Stimulated activated naive CD8-positive, alpha-beta T cell treated with anti-CD3 and anti-CD28 coated beads, Interleukin-15, Interleukin-2, amounts not matched to agents 100 ng/mL and 50 ng/mL, for 24 hours (primary cell): ENCODE measurements around the gene GFOD1.

ENCODE experiments used
- H3K27ac Mint-ChIP-seq: one replicate; pipeline ENCODE4 v1.8.0; 2021; ENCODE audit warnings: mild to moderate bottlenecking, mixed read lengths
- H3K27me3 Mint-ChIP-seq: one replicate; pipeline ENCODE4 v1.8.0; 2021; ENCODE audit warnings: mixed read lengths
- H3K36me3 Mint-ChIP-seq: one replicate; pipeline ENCODE4 v1.8.0; 2021; ENCODE audit warnings: low read depth, mixed read lengths
- H3K4me1 Mint-ChIP-seq: one replicate; pipeline ENCODE4 v1.8.0; 2021; ENCODE audit warnings: low read depth, mixed read lengths
- H3K4me3 Mint-ChIP-seq: one replicate; pipeline ENCODE4 v1.8.0; 2021; ENCODE audit warnings: mild to moderate bottlenecking, mixed read lengths
- H3K9me3 Mint-ChIP-seq: one replicate; pipeline ENCODE4 v1.8.0; 2021; ENCODE audit warnings: mixed read lengths

Gene GFOD1

GRCh38 chr6:13362412-13362811 is 125.0 kb downstream of the GFOD1 start:
- no peak overlapping the region for H3K27ac Mint-ChIP-seq
- no peaks in the 10 kb centered on the region for H3K27me3 Mint-ChIP-seq
- no peak overlapping the region for H3K4me3 Mint-ChIP-seq
- no peaks in the 10 kb centered on the region for H3K9me3 Mint-ChIP-seq
- peaks cover 18% of the 10 kb centered on the region for H3K4me1 Mint-ChIP-seq
- peaks cover 13% of the 10 kb centered on the region for H3K36me3 Mint-ChIP-seq

GRCh38 chr6:13360671-13361540 is 126.5 kb downstream of the GFOD1 start:
- no peaks in the 10 kb centered on the region for H3K27me3 Mint-ChIP-seq
- H3K27ac Mint-ChIP-seq: no peak overlapping the region
- no peaks in the 10 kb centered on the region for H3K9me3 Mint-ChIP-seq
- peaks cover 33% of the 10 kb centered on the region for H3K4me1 Mint-ChIP-seq
- H3K36me3 Mint-ChIP-seq: peaks cover 13% of the 10 kb centered on the region
- no peak overlapping the region for H3K4me3 Mint-ChIP-seq

- no peak overlapping the region for H3K4me3 Mint-ChIP-seq
- no peak overlapping the region for H3K27ac Mint-ChIP-seq
- no peaks in the 10 kb centered on the region for H3K27me3 Mint-ChIP-seq
- no peaks in the 10 kb centered on the region for H3K9me3 Mint-ChIP-seq
- H3K4me1 Mint-ChIP-seq: peaks cover 47% of the 10 kb centered on the region
- H3K36me3 Mint-ChIP-seq: peaks cover 5% of the 10 kb centered on the region
Measured at GRCh38 chr6:13359287-13359686, 128.1 kb downstream of the GFOD1 start.

- H3K4me1 Mint-ChIP-seq: peaks cover 51% of the 10 kb centered on the region
Measured at GRCh38 chr6:13358511-13358910, 128.9 kb downstream of the GFOD1 start.

GRCh38 chr6:13357551-13358075 is 129.8 kb downstream of the GFOD1 start:
- Mint-ChIP-seq H3K4me3 (peak overlapping the region; percentile 5), H3K9me3 (no peaks in the 10 kb centered on the region), H3K36me3 (no peaks in the 10 kb centered on the region), H3K27me3 (no peaks in the 10 kb centered on the region), H3K27ac (peak overlapping the region; percentile 32), H3K4me1 (peaks cover 57% of the 10 kb centered on the region)

More at GRCh38 chr6:13358511-13358910, 128.9 kb downstream of the GFOD1 start:
- H3K27ac Mint-ChIP-seq: no peak overlapping the region
- no peaks in the 10 kb centered on the region for H3K9me3 Mint-ChIP-seq
- H3K27me3 Mint-ChIP-seq: no peaks in the 10 kb centered on the region
- H3K36me3 Mint-ChIP-seq: no peaks in the 10 kb centered on the region
- no peak overlapping the region for H3K4me3 Mint-ChIP-seq

GRCh38 chr6:13355999-13356785 is 131.2 kb downstream of the GFOD1 start:
- Mint-ChIP-seq H3K27me3 (no peaks in the 10 kb centered on the region), H3K4me3 (peak overlapping the region; percentile 65), H3K27ac (peak overlapping the region; percentile 92), H3K9me3 (no peaks in the 10 kb centered on the region), H3K36me3 (no peaks in the 10 kb centered on the region), H3K4me1 (peaks cover 57% of the 10 kb centered on the region)

GRCh38 chr6:13355043-13355945 is 132.1 kb downstream of the GFOD1 start:
- Mint-ChIP-seq H3K4me3 (peak overlapping the region; percentile 65), H3K27me3 (no peaks in the 10 kb centered on the region), H3K9me3 (no peaks in the 10 kb centered on the region), H3K36me3 (no peaks in the 10 kb centered on the region), H3K27ac (peak overlapping the region; percentile 92), H3K4me1 (peaks cover 50% of the 10 kb centered on the region)

- no peaks in the 10 kb centered on the region for H3K27me3 Mint-ChIP-seq
- H3K27ac Mint-ChIP-seq: peak overlapping the region; percentile 92
- H3K4me1 Mint-ChIP-seq: peaks cover 50% of the 10 kb centered on the region
- peak overlapping the region; percentile 65 for H3K4me3 Mint-ChIP-seq
- H3K9me3 Mint-ChIP-seq: no peaks in the 10 kb centered on the region
- H3K36me3 Mint-ChIP-seq: no peaks in the 10 kb centered on the region
Measured at GRCh38 chr6:13354331-13355042, 132.9 kb downstream of the GFOD1 start.

GRCh38 chr6:13352165-13352564 is 135.2 kb downstream of the GFOD1 start:
- Mint-ChIP-seq H3K27me3 (no peaks in the 10 kb centered on the region), H3K4me3 (no peak overlapping the region), H3K9me3 (no peaks in the 10 kb centered on the region), H3K4me1 (peaks cover 43% of the 10 kb centered on the region), H3K27ac (no peak overlapping the region), H3K36me3 (no peaks in the 10 kb centered on the region)

GRCh38 chr6:13351271-13351670 is 136.1 kb downstream of the GFOD1 start:
- Mint-ChIP-seq H3K4me1 (peaks cover 34% of the 10 kb centered on the region), H3K27ac (no peak overlapping the region), H3K4me3 (no peak overlapping the region)

GRCh38 chr6:13349811-13350506 is 137.4 kb downstream of the GFOD1 start:
- H3K27me3 Mint-ChIP-seq: no peaks in the 10 kb centered on the region
- H3K9me3 Mint-ChIP-seq: no peaks in the 10 kb centered on the region
- peaks cover 21% of the 10 kb centered on the region for H3K4me1 Mint-ChIP-seq
- no peak overlapping the region for H3K27ac Mint-ChIP-seq
- no peak overlapping the region for H3K4me3 Mint-ChIP-seq
- no peaks in the 10 kb centered on the region for H3K36me3 Mint-ChIP-seq

More at GRCh38 chr6:13351271-13351670, 136.1 kb downstream of the GFOD1 start:
- Mint-ChIP-seq H3K27me3 (no peaks in the 10 kb centered on the region), H3K9me3 (no peaks in the 10 kb centered on the region), H3K36me3 (no peaks in the 10 kb centered on the region)

GRCh38 chr6:13348334-13349113 is 138.9 kb downstream of the GFOD1 start:
- peaks cover 6% of the 10 kb centered on the region for H3K4me1 Mint-ChIP-seq
- H3K4me3 Mint-ChIP-seq: no peak overlapping the region
- H3K27me3 Mint-ChIP-seq: no peaks in the 10 kb centered on the region
- no peaks in the 10 kb centered on the region for H3K9me3 Mint-ChIP-seq
- no peak overlapping the region for H3K27ac Mint-ChIP-seq
- H3K36me3 Mint-ChIP-seq: no peaks in the 10 kb centered on the region

GRCh38 chr6:13346245-13346644 is 141.2 kb downstream of the GFOD1 start:
- H3K4me3 Mint-ChIP-seq: no peak overlapping the region
- H3K27ac Mint-ChIP-seq: no peak overlapping the region
- peaks cover 6% of the 10 kb centered on the region for H3K36me3 Mint-ChIP-seq
- H3K4me1 Mint-ChIP-seq: no peaks in the 10 kb centered on the region
- H3K9me3 Mint-ChIP-seq: peaks cover 12% of the 10 kb centered on the region
- no peaks in the 10 kb centered on the region for H3K27me3 Mint-ChIP-seq
